Stimulated activated CD4-positive, alpha-beta T cell treated with anti-CD3 and anti-CD28 coated beads, Interleukin-12 subunit alpha, Interleukin-12 subunit beta, amount 100 ng/mL, for 48 hours (primary cell): ENCODE results near the gene REEP5.
"Not testable (repeated sequence)": the region's sequence is repeated elsewhere in the genome, so short reads cannot be mapped to it uniquely, and the experiment has no call there.

Source experiments
- DNase-seq, 3 donors: peaks; one replicate each; pipeline ENCODE4 v3.0.0-alpha.2; 2020; ENCODE audit warnings: low read depth in 2 of 3, low spot score in 1 of 3

The REEP5 gene

DNA sequence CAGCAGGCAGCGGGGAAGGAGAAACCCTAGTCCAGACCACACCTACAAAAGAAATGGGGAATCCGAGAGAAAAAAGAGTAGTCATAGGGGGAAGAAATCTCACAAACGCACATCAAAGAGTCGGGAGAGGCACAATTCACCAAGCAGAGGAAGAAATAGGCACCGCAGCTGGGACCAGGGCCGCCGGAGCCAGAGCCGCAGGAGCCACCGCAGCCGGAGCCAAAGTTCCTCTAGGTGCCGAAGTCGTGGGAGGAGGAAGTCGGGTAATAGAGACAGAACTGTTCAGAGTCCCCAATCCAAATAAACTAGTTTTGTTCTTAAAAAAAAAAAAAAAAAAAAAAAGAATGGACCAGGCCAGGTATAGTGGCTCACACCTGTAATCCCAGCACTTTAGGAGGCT, 29.3 kb downstream of the REEP5 start:
- no peak for DNase-seq

DNA sequence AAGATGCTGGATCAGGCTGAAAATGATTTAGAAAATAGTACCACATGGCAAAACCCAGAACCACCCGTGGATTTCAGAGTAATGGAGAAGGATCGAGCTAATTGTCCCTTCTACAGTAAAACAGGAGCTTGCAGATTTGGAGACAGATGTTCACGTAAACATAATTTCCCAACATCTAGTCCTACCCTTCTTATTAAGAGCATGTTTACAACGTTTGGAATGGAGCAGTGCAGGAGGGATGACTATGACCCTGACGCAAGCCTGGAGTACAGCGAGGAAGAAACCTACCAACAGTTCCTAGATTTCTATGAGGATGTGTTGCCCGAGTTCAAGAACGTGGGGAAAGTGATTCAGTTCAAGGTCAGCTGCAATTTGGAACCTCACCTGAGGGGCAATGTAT, 30.0 kb downstream of the REEP5 start:
- not testable (repeated sequence) for DNase-seq

DNA sequence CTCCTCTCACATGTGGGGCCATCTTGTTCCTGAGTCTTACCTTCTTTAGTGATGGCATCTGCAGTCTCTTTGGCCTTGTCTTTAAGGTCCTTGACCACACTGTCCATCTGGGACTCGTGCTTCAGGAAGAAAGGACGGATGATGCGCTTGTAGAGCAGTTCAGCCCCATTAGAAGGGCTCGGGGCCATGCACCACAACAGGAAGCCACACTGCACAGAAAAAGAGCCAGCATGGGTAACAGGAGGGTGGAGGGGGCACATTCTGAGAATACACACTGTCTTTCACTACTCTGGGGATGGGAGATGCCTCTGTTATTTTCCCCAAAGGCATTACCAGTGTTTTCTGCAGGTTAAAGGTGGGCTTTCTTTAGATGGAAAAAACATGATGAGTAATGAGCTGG, 35.1 kb downstream of the REEP5 start:
- DNase-seq = no peak

DNA sequence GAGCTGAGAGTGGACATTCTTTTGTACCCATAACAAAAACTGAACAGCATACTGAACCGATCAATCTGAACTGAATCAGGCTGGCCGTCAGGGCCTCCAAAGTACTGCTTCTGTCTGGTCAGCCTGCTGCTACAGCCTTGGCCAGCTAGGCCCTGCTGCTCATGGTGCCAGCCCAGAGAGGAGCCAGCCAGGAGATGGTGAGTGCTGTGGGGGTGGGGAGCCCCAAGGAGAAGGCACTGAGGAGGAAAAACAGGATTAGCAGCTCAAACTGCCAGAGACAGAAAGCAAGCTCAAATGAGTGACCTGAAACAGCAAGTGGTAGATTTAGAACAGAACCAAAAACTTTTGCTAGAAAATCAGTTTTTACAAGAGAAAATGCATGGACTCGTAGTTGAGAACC, 37.0 kb downstream of the REEP5 start:
- no peak for DNase-seq

DNA sequence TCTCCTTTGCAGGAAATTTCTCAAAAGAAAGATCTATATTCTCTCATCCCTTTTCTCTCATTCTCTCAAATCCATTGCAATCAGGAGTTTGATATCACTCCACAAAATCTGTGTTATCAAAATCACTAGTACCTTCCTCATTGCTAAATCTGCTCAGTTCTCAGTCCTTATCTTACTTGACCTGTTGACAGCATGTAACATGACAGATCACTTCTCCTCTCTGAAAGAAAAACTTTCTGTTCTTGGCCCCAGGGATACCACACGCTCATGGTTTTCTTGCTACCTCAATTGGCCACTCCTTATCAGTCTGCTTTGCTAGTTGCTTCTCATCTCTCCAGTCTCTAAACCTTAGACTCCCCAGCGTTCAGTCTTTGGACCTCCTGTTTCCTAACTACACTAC, 38.8 kb downstream of the REEP5 start:
- DNase-seq = no peak

DNA sequence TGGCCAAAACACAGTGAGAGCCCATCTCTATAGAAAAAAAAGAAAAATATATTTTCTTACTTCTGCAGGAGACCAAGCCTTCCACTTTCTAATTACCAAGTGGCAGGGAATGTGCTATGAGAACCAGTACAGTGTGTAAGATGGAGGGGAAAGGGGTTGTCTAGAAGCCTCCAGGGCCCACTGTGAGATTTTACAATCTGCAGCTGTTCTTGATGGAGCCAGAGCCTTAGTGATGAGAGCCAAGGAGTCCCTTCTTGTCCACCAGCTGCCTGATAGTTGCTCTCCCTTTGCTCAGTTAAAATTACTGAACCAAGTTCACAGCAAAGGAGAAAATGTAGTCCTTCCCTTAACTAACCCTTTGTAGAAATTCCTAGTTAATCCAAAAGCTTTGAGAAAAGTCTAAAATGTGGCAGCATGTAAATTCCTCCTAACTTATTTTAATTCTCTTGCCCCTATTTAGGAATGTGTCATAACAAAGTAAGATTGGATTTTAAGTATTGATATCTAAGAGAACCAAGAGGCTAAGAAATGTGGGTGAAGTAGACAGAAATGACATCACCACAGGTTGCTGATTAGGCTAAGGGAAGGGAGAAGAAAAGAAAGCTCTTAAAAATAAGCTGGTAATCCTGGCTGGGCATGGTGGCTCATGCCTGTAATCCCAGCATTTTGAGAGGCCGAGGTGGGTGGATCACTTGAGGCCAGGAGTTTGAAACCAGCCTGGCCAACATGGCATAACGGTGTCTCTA, 41.6 kb downstream of the REEP5 start:
- DNase-seq = no peak

DNA sequence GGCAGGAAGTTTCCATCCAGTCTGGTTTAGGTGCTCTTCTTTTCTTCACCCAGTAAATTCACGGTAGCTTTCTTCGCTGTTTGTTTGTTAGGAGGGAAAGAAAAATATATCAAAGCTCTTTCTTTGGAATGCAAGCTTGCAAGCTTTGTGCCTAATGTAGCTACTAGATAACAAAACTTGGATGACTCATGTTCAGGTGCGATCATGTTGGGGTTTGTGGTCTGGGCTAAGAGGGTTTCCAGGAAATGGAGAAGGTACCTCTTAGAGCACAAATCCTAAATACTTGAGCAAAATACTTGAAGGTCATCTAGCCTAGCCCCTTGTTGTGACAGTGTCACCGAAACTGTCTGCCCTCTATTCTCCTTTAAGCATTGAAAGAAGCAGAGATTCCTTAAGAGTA, 43.3 kb downstream of the REEP5 start:
- peak; percentile 26 to 46 (median 42) for DNase-seq

DNA sequence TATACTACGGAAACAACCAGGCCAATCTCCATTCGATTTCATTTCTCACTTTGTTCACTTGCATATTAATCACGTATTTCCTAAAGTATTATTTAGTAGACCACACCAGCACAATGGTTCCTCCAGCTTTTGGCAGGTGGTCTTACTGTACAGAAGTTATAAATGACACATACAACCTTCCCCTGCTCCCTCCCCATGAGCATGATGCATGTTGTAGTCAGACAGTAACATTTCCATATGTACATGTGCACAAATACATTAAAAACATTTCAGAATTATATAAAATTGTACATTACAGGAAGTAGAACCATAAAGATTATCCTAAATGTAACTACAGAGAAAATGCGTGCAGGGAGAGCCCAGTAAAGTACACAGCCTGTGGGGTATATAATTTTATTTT, 43.9 kb downstream of the REEP5 start:
- no peak for DNase-seq

DNA sequence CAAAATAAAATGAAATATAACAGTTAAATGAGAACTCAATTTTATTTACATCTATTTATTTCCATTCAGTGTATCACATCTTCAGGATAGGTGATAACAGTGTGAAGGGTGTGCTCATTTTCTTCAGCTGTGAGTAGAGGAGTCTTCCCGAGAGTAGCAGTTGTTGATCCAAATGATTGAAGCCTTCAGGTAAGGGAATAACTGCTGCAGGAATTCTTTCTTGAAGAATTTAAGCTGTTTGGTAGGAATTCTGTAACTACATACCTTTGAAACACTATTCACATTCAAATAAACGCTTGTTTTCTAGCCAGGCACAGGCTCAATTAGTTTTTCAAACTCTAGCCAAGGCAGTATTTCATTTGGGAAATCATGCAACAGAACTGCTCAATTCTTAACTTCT, 45.7 kb downstream of the REEP5 start:
- DNase-seq = no peak

DNA sequence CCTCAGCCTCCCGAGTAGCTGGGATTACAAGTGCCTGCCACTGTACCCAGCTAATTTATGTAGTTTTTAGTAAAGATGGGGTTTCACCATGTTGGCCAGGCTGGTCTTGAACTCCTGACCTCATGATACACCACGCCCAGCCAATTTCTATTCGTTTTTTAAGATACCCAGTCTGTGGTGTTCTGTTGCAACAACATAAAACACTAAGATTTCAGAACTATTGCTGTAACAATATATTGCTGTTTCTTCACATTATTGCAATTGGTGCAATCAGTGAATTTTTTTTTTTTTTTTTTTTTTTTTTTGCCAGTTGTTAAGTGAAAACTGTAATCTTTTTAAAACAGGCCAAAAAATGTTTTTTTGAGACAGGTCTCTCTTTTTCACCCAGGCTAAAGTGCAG, 51.1 kb downstream of the REEP5 start:
- no peak for DNase-seq

DNA sequence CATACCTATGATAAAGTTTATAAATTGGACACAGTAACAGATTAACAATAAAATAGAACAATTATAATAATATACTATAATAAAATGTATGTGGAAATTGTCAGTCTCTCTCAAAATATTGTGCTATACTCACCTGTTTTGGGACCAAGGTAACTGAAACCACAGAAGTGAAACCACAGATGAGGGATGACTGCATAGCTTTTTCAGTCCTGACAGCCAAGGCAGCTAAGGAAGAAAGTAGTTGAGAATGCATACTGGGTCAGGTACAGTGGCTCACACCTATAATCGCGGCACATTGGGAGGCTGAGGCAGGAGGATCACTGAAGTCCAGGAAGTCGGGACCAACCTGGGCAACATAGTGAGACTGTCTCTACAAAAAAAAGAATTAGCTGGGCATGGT, 52.1 kb downstream of the REEP5 start:
- DNase-seq = no peak

DNA sequence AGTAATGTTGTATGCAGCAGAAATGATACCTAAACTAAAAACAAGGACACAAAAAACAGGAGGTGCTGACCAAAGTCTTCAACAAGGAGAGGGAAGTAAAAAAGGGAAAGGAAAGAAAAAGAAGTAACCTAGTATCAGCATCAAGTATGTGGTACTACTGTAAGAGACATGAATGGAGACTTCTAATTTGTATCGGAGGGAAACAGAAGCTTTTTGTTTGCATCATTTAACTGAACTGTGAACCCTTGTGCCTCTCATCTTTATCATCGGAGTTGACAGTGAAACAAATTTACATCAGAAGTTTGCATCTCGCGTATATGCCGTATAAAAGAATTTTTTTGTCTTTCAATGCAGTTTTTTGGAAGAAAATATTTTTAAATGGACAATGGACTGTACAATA, 54.6 kb downstream of the REEP5 start:
- DNase-seq = no peak

DNA sequence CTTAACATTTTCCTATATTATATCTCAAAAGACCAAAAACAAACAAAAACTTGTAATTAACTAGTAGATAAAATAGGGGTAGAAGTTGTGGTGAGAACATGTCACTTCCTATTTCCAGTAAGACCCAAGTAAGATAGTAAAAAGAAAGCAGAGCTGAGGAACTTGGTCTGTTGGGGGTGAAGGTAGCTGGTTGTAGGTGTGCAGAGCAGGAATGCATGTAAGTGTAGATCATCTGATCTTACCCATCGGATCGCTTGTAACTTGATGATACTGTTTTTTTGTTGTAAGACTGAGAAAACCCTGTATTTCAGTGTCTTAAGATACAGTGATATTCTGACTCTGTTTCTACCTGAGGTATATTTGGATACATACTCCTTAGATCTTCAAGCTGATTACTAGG, 55.3 kb downstream of the REEP5 start:
- no peak for DNase-seq

DNA sequence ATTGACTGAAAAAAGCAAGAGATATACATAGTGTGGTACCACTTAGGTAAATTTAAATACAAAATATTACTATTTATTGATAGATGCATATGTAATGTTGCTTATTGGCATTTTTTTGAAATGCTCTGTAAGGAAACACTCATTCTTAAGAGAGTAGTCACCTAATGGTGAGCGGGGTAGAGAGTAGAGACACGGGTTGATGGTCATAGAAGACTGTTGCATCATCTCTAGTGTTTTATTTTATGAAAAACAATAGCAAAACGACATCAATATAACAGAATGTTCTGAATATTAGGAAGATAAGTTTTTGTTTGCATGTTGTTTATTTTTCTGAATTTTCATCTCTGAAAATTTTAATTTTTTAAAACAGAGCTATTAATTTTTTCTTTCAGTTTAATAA, 56.9 kb downstream of the REEP5 start:
- DNase-seq = no peak

DNA sequence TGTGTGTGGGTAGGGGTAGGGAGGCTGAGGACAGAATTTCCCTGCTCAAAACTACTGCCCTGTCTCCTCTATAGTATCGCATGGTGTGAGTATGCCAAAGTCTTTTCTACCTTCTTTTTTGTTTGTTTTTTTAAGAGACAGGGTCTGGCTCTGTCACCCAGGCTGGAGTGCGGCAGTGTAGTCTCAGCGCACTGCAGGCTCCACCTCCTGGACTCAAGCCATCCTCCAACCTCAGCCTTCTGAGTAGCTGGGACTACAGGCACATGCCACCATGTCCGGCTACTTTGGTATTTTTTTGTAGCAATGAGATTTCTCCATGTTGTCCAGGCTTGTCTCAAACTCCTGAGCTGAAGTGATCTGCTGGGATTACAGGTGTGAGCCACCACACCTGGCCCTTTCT, 58.5 kb downstream of the REEP5 start:
- no peak for DNase-seq

DNA sequence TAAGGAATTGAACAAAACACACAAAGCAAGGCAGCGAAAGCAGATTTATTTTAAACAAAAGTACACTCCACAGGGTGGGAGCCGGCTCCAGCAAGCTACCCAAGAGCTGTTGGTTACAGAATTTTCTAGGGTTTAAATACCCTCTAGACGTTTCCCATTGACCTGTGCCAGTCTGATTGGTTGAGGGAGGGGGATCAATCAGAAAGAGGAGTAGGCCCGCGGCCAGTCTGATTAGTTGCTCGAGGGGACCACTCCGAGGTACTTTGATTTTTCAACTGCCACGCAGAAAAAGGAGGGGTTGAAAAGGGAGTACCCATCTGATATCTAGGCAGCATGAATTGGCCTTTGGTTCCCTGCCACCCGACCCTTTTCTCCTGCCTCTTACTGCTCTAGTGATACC, 59.9 kb downstream of the REEP5 start:
- DNase-seq = no peak

DNA sequence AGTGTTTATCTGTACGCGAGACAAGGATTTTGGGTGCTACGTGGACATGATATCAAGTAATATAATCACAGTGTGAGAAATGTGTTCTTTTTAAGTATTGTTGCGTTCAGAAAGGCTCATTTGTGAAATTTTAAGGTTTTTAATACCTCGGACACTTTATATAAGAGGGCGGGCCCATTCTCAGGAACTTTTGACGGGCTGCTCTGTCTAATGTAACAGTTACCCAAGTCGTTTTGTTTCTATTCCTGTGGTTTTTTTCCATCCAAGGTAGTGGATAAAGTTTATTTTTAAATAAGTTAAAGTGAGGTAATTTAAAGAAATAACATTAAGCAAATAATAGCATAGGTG, 60.4 kb downstream of the REEP5 start:
- DNase-seq = no peak

DNA sequence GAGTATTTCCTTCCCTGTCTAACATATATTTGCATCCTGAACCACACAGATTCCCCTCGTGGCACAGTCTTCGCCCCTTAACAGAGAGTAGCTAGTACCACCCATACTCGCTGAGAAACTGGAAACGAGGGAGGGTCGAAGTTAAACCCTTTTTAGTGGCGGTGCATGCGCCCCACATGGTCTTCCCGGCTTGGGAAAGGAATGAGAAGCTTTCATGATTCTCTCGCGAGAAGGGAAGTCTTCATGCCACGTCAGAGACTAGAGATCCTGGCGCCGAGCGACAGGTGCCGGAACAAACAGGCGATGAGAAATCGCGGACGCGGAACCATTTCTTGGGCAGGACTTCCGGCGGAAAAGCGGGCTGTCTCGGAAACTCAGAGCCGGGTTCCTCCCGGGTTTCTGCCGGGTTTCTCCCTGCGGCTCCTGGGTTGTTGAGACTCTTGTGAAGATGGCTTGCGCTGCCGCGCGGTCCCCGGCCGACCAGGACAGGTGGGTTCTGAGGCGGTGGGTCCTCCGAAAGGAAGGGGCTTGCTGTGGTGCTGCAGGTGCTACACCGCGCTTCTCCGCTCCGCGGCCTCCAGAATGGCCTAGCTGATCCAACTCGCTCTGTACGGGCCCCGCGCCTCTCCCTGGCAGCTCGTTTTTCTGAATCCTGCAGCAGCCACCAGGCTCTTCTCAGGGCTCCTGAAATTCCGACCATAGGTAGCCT, 60.9 kb downstream of the REEP5 start, which contains the start of gene SRP19:
Gene SRP19, plus strand, starts transcription at position 359 of the 709 bp plus-strand sequence. Its CDS starts 90 bp downstream, at position 449.
- DNase-seq = peak; percentile 82 to 86 (median 84)

DNA sequence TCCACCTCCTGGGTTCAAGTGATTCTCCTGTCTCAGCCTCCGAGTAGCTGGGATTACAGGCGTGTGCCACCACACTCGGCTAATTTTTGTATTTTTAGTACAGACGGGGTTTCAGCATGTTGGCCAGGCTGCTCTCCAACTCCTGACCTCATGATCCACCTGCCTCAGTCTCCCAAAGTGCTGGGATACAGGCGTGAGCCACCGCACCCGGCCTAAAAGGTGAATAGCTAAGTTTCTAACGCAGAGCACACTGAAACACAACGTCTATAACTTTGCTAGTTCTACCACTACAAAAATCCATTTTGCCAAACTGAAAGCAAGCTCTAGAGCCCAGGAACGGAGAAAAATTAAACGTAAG, 61.5 kb downstream of the REEP5 start:
- not testable (repeated sequence) for DNase-seq

DNA sequence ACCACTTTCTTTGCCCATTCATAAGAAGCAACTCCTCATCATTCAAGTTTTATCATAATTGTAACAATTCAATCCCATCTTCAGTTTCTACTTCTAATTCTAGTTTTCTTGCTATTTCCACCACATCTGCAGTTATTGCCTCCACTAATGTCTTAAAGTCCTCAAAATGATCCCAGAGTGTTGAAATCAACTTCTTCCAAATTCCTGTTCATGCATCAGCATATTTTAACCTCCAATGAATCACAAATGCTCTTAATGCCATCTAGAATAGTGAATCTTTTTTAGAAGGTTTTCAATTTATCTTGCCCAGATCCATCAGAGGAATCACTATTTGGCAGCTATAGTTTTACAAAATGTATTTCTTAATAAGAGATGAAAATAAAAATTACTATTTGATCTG, 64.2 kb downstream of the REEP5 start:
- no peak for DNase-seq

DNA sequence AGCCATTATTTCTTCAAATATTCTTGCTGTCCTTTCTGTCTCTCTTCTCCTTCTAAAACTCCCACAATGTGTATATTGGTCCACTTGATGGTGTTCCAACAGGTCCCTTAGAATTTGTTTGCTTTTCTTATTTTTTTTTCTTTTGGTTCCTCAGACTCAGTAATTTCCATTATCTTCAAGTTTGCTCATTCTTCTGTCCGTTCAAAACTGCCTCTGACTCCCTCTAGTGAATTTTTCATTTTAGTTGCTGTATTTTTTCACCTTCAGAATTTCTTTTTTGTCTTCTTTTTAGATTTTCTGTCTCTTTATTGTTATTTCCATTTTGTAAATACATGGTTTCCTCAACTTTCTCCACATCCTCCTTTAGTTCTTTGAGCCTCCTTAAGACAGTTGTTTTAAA, 67.4 kb downstream of the REEP5 start:
- no peak for DNase-seq

DNA sequence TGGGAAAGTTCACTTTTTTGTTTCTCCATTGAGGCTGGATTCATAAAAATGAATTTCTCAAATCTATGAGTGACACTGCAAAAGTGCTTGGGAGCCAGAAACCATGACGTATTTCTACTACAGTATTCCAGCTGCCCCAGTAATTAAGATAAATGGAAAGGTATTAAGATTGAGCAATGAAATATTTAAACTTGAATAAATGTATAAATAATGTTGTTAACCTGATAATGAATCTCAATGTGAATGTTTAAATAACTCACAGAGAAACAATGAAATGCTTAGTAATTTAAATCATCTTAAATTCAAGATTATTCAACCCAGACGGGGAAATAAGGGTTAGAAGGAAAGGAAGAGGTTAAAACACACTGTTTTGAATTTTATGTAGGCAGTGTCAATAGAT, 72.1 kb downstream of the REEP5 start:
- DNase-seq = no peak
